ENCODE data around the gene NUP214.
"Not testable (repeated sequence)": the region's sequence is repeated elsewhere in the genome, so short reads cannot be mapped to it uniquely, and the experiment has no call there.

Gene NUP214

GRCh38 chr9:131112374-131113154 is 12.8 kb upstream of the NUP214 start:
- Histone ChIP-seq H3K4me2 (ENCODE audit: low read length) (no peak overlapping the region), H4K8ac (ENCODE audit: low read depth, low read length) (no peak overlapping the region), H3K79me2 (ENCODE audit: control insufficient read depth, insufficient read depth, low read length) (no peaks in the 10 kb centered on the region), H3K27ac (ENCODE audit: low read depth, low read length) (no peak overlapping the region), H3K4ac (ENCODE audit: low read depth, low read length) (no peak overlapping the region), H3K9ac (ENCODE audit: low read length) (no peak overlapping the region), H3K4me1 (ENCODE audit: control insufficient read depth, low read depth, low read length) (no peaks in the 10 kb centered on the region), H3K23ac (ENCODE audit: low read length) (no peak overlapping the region), H2BK15ac (replicated peaks; ENCODE audit: low read depth) (no peak overlapping the region), H3K36me3 (ENCODE audit: control insufficient read depth, insufficient read depth, low read length) (peaks cover 4% of the 10 kb centered on the region), H3K4me3 (ENCODE audit: low read length) (no peak overlapping the region), H3K27me3 (ENCODE audit: insufficient read depth, low read length, poor library complexity) (no peaks in the 10 kb centered on the region), H3K56ac (ENCODE audit: low read length) (no peak overlapping the region), H3K18ac (ENCODE audit: low read length) (no peak overlapping the region), H2BK5ac (ENCODE audit: low read length) (no peak overlapping the region), H4K5ac (ENCODE audit: low read length) (no peak overlapping the region), H2AK5ac (ENCODE audit: low read length) (no peak overlapping the region), H2BK120ac (ENCODE audit: low read depth, low read length) (no peak overlapping the region), H3K79me1 (ENCODE audit: low read length) (no peaks in the 10 kb centered on the region)
- no CpG with 5 or more reads among the region's 23 CpGs for whole genome bisulfite sequencing (ENCODE audit: extremely low coverage, insufficient coverage, low lambda C conversion rate)
- no peak for DNase-seq

- Histone ChIP-seq H3K4ac (ENCODE audit: low read depth, low read length) (no peak overlapping the region), H3K79me1 (ENCODE audit: low read length) (no peaks in the 10 kb centered on the region), H3K23ac (ENCODE audit: low read length) (no peak overlapping the region), H3K9ac (ENCODE audit: low read length) (no peak overlapping the region), H3K36me3 (ENCODE audit: control insufficient read depth, insufficient read depth, low read length) (peaks cover 2% of the 10 kb centered on the region), H3K79me2 (ENCODE audit: control insufficient read depth, insufficient read depth, low read length) (no peaks in the 10 kb centered on the region), H3K18ac (ENCODE audit: low read length) (no peak overlapping the region), H2BK15ac (replicated peaks; ENCODE audit: low read depth) (no peak overlapping the region), H3K27ac (ENCODE audit: low read depth, low read length) (no peak overlapping the region), H3K56ac (ENCODE audit: low read length) (no peak overlapping the region), H3K4me1 (ENCODE audit: control insufficient read depth, low read depth, low read length) (no peaks in the 10 kb centered on the region), H2BK5ac (ENCODE audit: low read length) (no peak overlapping the region), H3K27me3 (ENCODE audit: insufficient read depth, low read length, poor library complexity) (no peaks in the 10 kb centered on the region), H2BK120ac (ENCODE audit: low read depth, low read length) (no peak overlapping the region), H2AK5ac (ENCODE audit: low read length) (no peak overlapping the region), H3K4me3 (ENCODE audit: low read length) (no peak overlapping the region), H4K5ac (ENCODE audit: low read length) (no peak overlapping the region), H3K4me2 (ENCODE audit: low read length) (no peak overlapping the region), H4K8ac (ENCODE audit: low read depth, low read length) (no peak overlapping the region)
- no peak for DNase-seq
- WGBS (ENCODE audit: extremely low coverage, insufficient coverage, low lambda C conversion rate): no CpG with 5 or more reads among the region's 8 CpGs
These were observed 11.7 kb upstream of the NUP214 start for GRCh38 chr9:131113655-131114054.

DNA sequence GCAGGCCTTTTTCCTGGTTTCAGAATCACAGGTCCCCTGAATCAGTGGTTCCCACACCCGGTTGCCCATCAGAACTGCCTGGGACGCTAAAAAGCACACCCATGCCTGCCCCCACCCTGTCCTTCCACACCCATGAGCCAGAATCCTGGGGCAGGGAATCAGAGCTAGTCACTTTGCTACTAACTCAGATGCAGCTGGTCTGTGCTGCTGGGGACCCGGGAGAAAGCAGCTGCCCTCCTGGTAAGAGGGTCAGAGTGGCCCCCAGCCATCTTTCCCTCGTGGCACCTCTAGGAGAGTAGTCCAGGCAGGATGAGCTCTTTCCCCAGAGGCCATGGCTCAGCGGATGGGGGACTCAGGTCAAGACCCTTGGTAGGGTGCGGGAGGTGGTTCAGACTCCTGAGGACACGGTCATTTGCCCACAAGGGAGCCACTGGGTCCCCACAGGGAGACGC is 11.3 kb upstream of the NUP214 start:
- WGBS (ENCODE audit: extremely low coverage, insufficient coverage, low lambda C conversion rate): no CpG with 5 or more reads among the region's 8 CpGs

GRCh38 chr9:131115360-131115742 is 10.0 kb upstream of the NUP214 start:
- H3K27ac ChIP-seq (ENCODE audit: low read depth, low read length); H2BK5ac ChIP-seq (ENCODE audit: low read length); H3K4me1 ChIP-seq (ENCODE audit: control insufficient read depth, low read depth, low read length); H3K23ac ChIP-seq (ENCODE audit: low read length); H4K8ac ChIP-seq (ENCODE audit: low read depth, low read length); H3K79me1 ChIP-seq (ENCODE audit: low read length); H3K27me3 ChIP-seq (ENCODE audit: insufficient read depth, low read length, poor library complexity); H3K4me2 ChIP-seq (ENCODE audit: low read length); H3K56ac ChIP-seq (ENCODE audit: low read length); H2AK5ac ChIP-seq (ENCODE audit: low read length); H3K9ac ChIP-seq (ENCODE audit: low read length); H3K79me2 ChIP-seq (ENCODE audit: control insufficient read depth, insufficient read depth, low read length); H2BK120ac ChIP-seq (ENCODE audit: low read depth, low read length); H3K4ac ChIP-seq (ENCODE audit: low read depth, low read length); H4K5ac ChIP-seq (ENCODE audit: low read length); DNase-seq; H3K18ac ChIP-seq (ENCODE audit: low read length); H3K36me3 ChIP-seq (ENCODE audit: control insufficient read depth, insufficient read depth, low read length); H2BK15ac ChIP-seq (replicated peaks; ENCODE audit: low read depth); H3K4me3 ChIP-seq (ENCODE audit: low read length): not testable (repeated sequence)
- no CpG with 5 or more reads among the region's 6 CpGs for WGBS (ENCODE audit: extremely low coverage, insufficient coverage, low lambda C conversion rate)

More for the DNA sequence above, 11.3 kb upstream of the NUP214 start:
- H2BK5ac ChIP-seq (ENCODE audit: low read length): no peak overlapping the region
- no peaks in the 10 kb centered on the region for H3K79me1 ChIP-seq (ENCODE audit: low read length)
- H3K56ac ChIP-seq (ENCODE audit: low read length): no peak overlapping the region
- H3K36me3 ChIP-seq (ENCODE audit: control insufficient read depth, insufficient read depth, low read length): peaks cover 2% of the 10 kb centered on the region
- H3K27me3 ChIP-seq (ENCODE audit: insufficient read depth, low read length, poor library complexity): no peaks in the 10 kb centered on the region
- H4K8ac ChIP-seq (ENCODE audit: low read depth, low read length): no peak overlapping the region
- no peak overlapping the region for H3K9ac ChIP-seq (ENCODE audit: low read length)
- H4K5ac ChIP-seq (ENCODE audit: low read length): no peak overlapping the region
- no peak overlapping the region for H3K27ac ChIP-seq (ENCODE audit: low read depth, low read length)
- no peak for DNase-seq
- no peak overlapping the region for H3K4ac ChIP-seq (ENCODE audit: low read depth, low read length)
- no peak overlapping the region for H2BK15ac ChIP-seq (replicated peaks; ENCODE audit: low read depth)
- no peak overlapping the region for H3K18ac ChIP-seq (ENCODE audit: low read length)
- no peak overlapping the region for H3K23ac ChIP-seq (ENCODE audit: low read length)
- no peak overlapping the region for H2BK120ac ChIP-seq (ENCODE audit: low read depth, low read length)
- no peaks in the 10 kb centered on the region for H3K4me1 ChIP-seq (ENCODE audit: control insufficient read depth, low read depth, low read length)
- H3K79me2 ChIP-seq (ENCODE audit: control insufficient read depth, insufficient read depth, low read length): no peaks in the 10 kb centered on the region
- H2AK5ac ChIP-seq (ENCODE audit: low read length): no peak overlapping the region
- H3K4me2 ChIP-seq (ENCODE audit: low read length): no peak overlapping the region
- no peak overlapping the region for H3K4me3 ChIP-seq (ENCODE audit: low read length)

GRCh38 chr9:131116281-131117120 is 8.9 kb upstream of the NUP214 start:
- no peak overlapping the region for H4K5ac ChIP-seq (ENCODE audit: low read length)
- no peak overlapping the region for H3K56ac ChIP-seq (ENCODE audit: low read length)
- no peak overlapping the region for H3K4me2 ChIP-seq (ENCODE audit: low read length)
- no peak for DNase-seq
- H3K4ac ChIP-seq (ENCODE audit: low read depth, low read length): no peak overlapping the region
- no peak overlapping the region for H3K9ac ChIP-seq (ENCODE audit: low read length)
- no peak overlapping the region for H2BK120ac ChIP-seq (ENCODE audit: low read depth, low read length)
- H3K18ac ChIP-seq (ENCODE audit: low read length): no peak overlapping the region
- no peak overlapping the region for H2AK5ac ChIP-seq (ENCODE audit: low read length)
- no peaks in the 10 kb centered on the region for H3K4me1 ChIP-seq (ENCODE audit: control insufficient read depth, low read depth, low read length)
- WGBS (ENCODE audit: extremely low coverage, insufficient coverage, low lambda C conversion rate): no CpG with 5 or more reads among the region's 22 CpGs
- H3K79me2 ChIP-seq (ENCODE audit: control insufficient read depth, insufficient read depth, low read length): no peaks in the 10 kb centered on the region
- H3K23ac ChIP-seq (ENCODE audit: low read length): no peak overlapping the region
- no peak overlapping the region for H4K8ac ChIP-seq (ENCODE audit: low read depth, low read length)
- H2BK15ac ChIP-seq (replicated peaks; ENCODE audit: low read depth): no peak overlapping the region
- no peaks in the 10 kb centered on the region for H3K79me1 ChIP-seq (ENCODE audit: low read length)
- no peak overlapping the region for H2BK5ac ChIP-seq (ENCODE audit: low read length)
- H3K27me3 ChIP-seq (ENCODE audit: insufficient read depth, low read length, poor library complexity): no peaks in the 10 kb centered on the region
- H3K4me3 ChIP-seq (ENCODE audit: low read length): no peak overlapping the region
- peaks cover 7% of the 10 kb centered on the region for H3K36me3 ChIP-seq (ENCODE audit: control insufficient read depth, insufficient read depth, low read length)
- H3K27ac ChIP-seq (ENCODE audit: low read depth, low read length): no peak overlapping the region
